Endothelial cell of umbilical vein (primary cell): Measurements from ENCODE around the gene SNX25. TPM values are rescaled to one million over a fixed set of nuclear protein-coding genes. Genes with fewer than 3 reads are reported as not detected.

Experiments
- BruUV-seq: library from RNA; stranded (reverse); fragments of 400-500 nt; replicated peaks from 2 replicates; lab custom pipeline; 2021; lab: Mats Ljungman, UMichigan
- CTCF ChIA-PET: fragments of 300-600, 350-600 bp; sonication (Branson Sonifier 250); formaldehyde crosslinking; loops from one replicate; lab custom pipeline; 2021; ENCODE audit warnings: antibody characterized with exemption, inconsistent platforms; lab: Charles Lee
- POLR2A ChIA-PET: fragments of 300-600, 350-600 bp; sonication (Branson Sonifier 250); formaldehyde crosslinking; loops from one replicate; lab custom pipeline; 2021; ENCODE audit warnings: antibody characterized with exemption, inconsistent platforms; lab: Charles Lee
- DNase-seq: peaks from one replicate; pipeline ENCODE4 v3.0.0-alpha.2; 2011; ENCODE audit warnings: low read depth, low spot score
- FAIRE-seq: peaks from 2 replicates; lab custom pipeline; 2011; peaks lifted over from hg19 to GRCh38; lab: Jason Lieb, UNC
- H2AFZ ChIP-seq: 2 replicates; pipeline ENCODE4 v1.6.0; 2012; ENCODE audit warnings: low read depth, low read length, control low read depth, inconsistent platforms
- H3K27ac ChIP-seq: 2 replicates; pipeline ENCODE4 v1.5.1; 2011; ENCODE audit warnings: low read depth, mild to moderate bottlenecking, control low read depth, low read length, moderate library complexity; ENCODE audit not compliant: insufficient read depth
- H3K27me3 ChIP-seq, 2 experiments: 2 replicates each; pipeline versions ENCODE4 v1.6.0 to v1.6.1; 2011; ENCODE audit warnings: low read length in 2 of 2, mixed read lengths in 1 of 2; ENCODE audit not compliant: control insufficient read depth in 2 of 2, insufficient read depth in 2 of 2
- H3K36me3 ChIP-seq, 2 experiments: 2 replicates in 1 of 2; 3 replicates in 1 of 2; pipeline ENCODE4 v1.5.1; 2011; ENCODE audit warnings: low read length in 2 of 2, mild to moderate bottlenecking in 1 of 2, moderate library complexity in 1 of 2; ENCODE audit not compliant: control insufficient read depth in 2 of 2, insufficient read depth in 2 of 2; ENCODE audit errors: extremely low read depth in 1 of 2
- H3K4me1 ChIP-seq: 3 replicates; pipeline ENCODE4 v1.5.1; 2011; ENCODE audit warnings: mild to moderate bottlenecking, low read length; ENCODE audit not compliant: control insufficient read depth, insufficient read depth; ENCODE audit errors: extremely low read depth
- H3K4me2 ChIP-seq: 2 replicates; pipeline ENCODE4 v1.6.1; 2011; ENCODE audit warnings: low read length, control low read depth, mixed read lengths; ENCODE audit not compliant: insufficient read depth
- H3K4me3 ChIP-seq, 3 experiments: fragments of 200-600 bp in 1 of 3; sonication (generic), shearing (Covaris generic) in 1 of 3; replicated peaks in 1 of 3; 2 replicates each; pipeline ENCODE4 v1.5.1; 2011 to 2016; ENCODE audit warnings: control low read depth in 3 of 3, low read length in 3 of 3, mild to moderate bottlenecking in 2 of 3, inconsistent platforms in 1 of 3, low read depth in 1 of 3, moderate library complexity in 1 of 3; ENCODE audit not compliant: insufficient read depth in 1 of 3
- H3K79me2 ChIP-seq: 2 replicates; pipeline ENCODE4 v1.6.0; 2012; ENCODE audit warnings: low read length, inconsistent platforms; ENCODE audit not compliant: control insufficient read depth, insufficient read depth
- H3K9ac ChIP-seq: replicated peaks from 2 replicates; pipeline ENCODE3; 2011; ENCODE audit warnings: low read length, control low read depth; ENCODE audit not compliant: insufficient read depth; ENCODE audit errors: extremely low read depth
- H3K9me1 ChIP-seq: replicated peaks from 3 replicates; pipeline ENCODE4 v1.6.0; 2011; ENCODE audit warnings: mild to moderate bottlenecking, low read length; ENCODE audit not compliant: control insufficient read depth, insufficient read depth; ENCODE audit errors: extremely low read depth
- H3K9me3 ChIP-seq: replicated peaks from 2 replicates; pipeline ENCODE4 v1.5.1; 2012; ENCODE audit warnings: low read length, inconsistent platforms; ENCODE audit not compliant: control insufficient read depth, insufficient read depth
- H4K20me1 ChIP-seq: replicated peaks from 2 replicates; pipeline ENCODE3; 2011; ENCODE audit warnings: mild to moderate bottlenecking, low read length; ENCODE audit not compliant: control insufficient read depth, insufficient read depth; ENCODE audit errors: extremely low read depth
- EZH2 ChIP-seq: IDR thresholded peaks from 2 replicates; pipeline ENCODE4 v1.6.1; 2012; ENCODE audit warnings: borderline replicate concordance, low read depth, mild to moderate bottlenecking, moderate library complexity, low read length, inconsistent platforms; ENCODE audit not compliant: severe bottlenecking
- FOS ChIP-seq: IDR thresholded peaks from 2 replicates; pipeline ENCODE4 v1.6.1; 2011; ENCODE audit warnings: mild to moderate bottlenecking, low read length, moderate library complexity, borderline replicate concordance; ENCODE audit not compliant: insufficient read depth
- GATA2 ChIP-seq: IDR thresholded peaks from 2 replicates; pipeline ENCODE4 v1.7.0; 2011; ENCODE audit warnings: low read depth, mild to moderate bottlenecking, moderate library complexity, mixed read lengths, low read length; ENCODE audit not compliant: insufficient read length, insufficient read depth
- JUN ChIP-seq: IDR thresholded peaks from 2 replicates; pipeline ENCODE4 v1.6.1; 2011; ENCODE audit warnings: borderline replicate concordance, low read depth; ENCODE audit not compliant: insufficient read length, insufficient read depth
- MYC ChIP-seq: IDR thresholded peaks from one replicate; pipeline ENCODE4 v1.6.1; 2011; ENCODE audit warnings: mild to moderate bottlenecking, low read depth, low read length
- POLR2A ChIP-seq: IDR thresholded peaks from 2 replicates; pipeline ENCODE4 v1.6.1; 2012; ENCODE audit warnings: low read depth, mild to moderate bottlenecking, control low read depth, low read length
- POLR2AphosphoS5 ChIP-seq: IDR thresholded peaks from 2 replicates; pipeline ENCODE4 v1.6.1; 2012; ENCODE audit warnings: low read depth, mild to moderate bottlenecking, control low read depth, low read length, moderate library complexity; ENCODE audit not compliant: insufficient read depth
- dilution Hi-C: fragments of 300-500 bp; cut with MboI; formaldehyde crosslinking; loops from one replicate; pipeline ENCODE4 v1.15.0; 2019; ENCODE audit warnings: low sequenced_read_pairs; ENCODE audit not compliant: extremely low pct_ligation_motif_present
- intact Hi-C: fragments of 100-400 bp; cut with micrococcal nuclease; formaldehyde crosslinking; loops from one replicate; pipeline ENCODE4 v1.10.0; 2022
- polyA plus RNA-seq, 4 experiments: library from polyadenylated mRNA; depleted of rRNA in 3 of 4; stranded (reverse) in 3 of 4; unstranded in 1 of 4; fragments of >200 nt; gene quantifications; 2 replicates each; pipeline versions ENCODE4 v1.2.1 to v1.2.3, GENCODE V29; 2011 to 2012; ENCODE audit warnings: missing spikeins in 1 of 4
- total RNA-seq: library from RNA; stranded (reverse); gene quantifications from 2 replicates; pipeline ENCODE4 v1.2.3, GENCODE V29; 2021
- TF ChIP-seq, protein P1 (sequence below): IDR thresholded peaks from 2 replicates; pipeline ENCODE4 v1.6.1; 2011; ENCODE audit not compliant: insufficient read depth, insufficient read length
- TF ChIP-seq, protein P2 (sequence below), 2 donors: IDR thresholded peaks; 1 replicate in 1 of 2; 2 replicates in 1 of 2; pipeline ENCODE4 v1.5.1; 2011; ENCODE audit warnings: low read length in 2 of 2, mild to moderate bottlenecking in 2 of 2, moderate library complexity in 2 of 2, control low read depth in 1 of 2, inconsistent platforms in 1 of 2, low read depth in 1 of 2; ENCODE audit not compliant: insufficient read depth in 1 of 2; ENCODE audit errors: extremely low read depth in 1 of 2

The SNX25 gene
- total and polyA plus RNA-seq, 2 donors (not counting 3 experiments of a cell fraction or from before 2014, with no cell fraction given) = 6.6 to 16.1 TPM

DNA sequence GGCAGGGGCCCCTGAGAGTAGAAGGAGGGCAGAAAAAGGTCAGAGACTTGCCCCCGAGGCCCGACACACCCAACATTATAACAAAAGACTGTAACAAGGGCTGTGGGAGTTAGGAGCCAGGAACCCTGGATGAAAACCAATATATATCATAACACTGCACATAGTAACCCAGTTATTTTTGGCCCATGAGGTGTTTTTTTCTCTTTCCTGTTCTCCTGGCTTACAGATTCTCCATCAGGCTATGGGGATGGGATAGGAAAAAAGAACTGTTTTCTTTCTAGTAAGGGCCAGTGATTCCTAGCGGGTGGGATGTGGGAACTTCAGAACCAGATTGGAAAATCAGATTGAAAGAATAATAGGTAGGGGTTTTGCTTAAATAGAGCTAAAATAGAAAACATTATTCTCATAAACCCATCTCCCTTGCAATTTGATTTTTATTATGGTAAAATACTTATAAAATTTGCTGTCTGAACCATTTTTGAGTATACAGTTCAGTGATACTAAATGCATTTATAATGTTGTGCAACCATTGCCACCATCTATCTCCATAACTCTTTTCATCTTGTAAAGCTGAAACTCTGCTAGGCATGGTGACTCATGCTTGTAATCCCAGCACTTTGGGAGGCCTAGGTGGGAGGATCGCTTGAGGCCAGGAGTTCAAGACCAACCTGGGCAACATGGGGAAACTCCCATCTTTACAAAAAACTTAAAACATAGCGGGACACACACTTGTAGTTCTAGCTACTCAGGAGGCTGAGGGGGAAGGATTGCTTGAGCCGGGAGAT lies 33.5 kb downstream of the SNX25 start:
- no TSS peak for BruUV-seq
- Histone ChIP-seq H2AFZ (no peak overlapping the region), H3K4me1 (no peaks in the 10 kb centered on the region), H3K27ac (no peak overlapping the region), H3K36me3 (no peaks in the 10 kb centered on the region), H3K9me1 (no peaks in the 10 kb centered on the region), H3K9ac (no peak overlapping the region), H3K79me2 (peaks cover 9% of the 10 kb centered on the region), H4K20me1 (no peaks in the 10 kb centered on the region), H3K27me3 (no peaks in the 10 kb centered on the region), H3K4me2 (no peak overlapping the region), H3K4me3 (no peak overlapping the region), H3K9me3 (peaks cover 2% of the 10 kb centered on the region)
- TF ChIP-seq FOS = no peak
- no peak for TF ChIP-seq GATA2
- TF ChIP-seq MYC = no peak
- TF ChIP-seq, protein P1, sequence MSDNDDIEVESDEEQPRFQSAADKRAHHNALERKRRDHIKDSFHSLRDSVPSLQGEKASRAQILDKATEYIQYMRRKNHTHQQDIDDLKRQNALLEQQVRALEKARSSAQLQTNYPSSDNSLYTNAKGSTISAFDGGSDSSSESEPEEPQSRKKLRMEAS = no peak
- TF ChIP-seq POLR2AphosphoS5 = no peak
- no peak for TF ChIP-seq POLR2A
- no peak for TF ChIP-seq JUN
- TF ChIP-seq, protein P2, sequence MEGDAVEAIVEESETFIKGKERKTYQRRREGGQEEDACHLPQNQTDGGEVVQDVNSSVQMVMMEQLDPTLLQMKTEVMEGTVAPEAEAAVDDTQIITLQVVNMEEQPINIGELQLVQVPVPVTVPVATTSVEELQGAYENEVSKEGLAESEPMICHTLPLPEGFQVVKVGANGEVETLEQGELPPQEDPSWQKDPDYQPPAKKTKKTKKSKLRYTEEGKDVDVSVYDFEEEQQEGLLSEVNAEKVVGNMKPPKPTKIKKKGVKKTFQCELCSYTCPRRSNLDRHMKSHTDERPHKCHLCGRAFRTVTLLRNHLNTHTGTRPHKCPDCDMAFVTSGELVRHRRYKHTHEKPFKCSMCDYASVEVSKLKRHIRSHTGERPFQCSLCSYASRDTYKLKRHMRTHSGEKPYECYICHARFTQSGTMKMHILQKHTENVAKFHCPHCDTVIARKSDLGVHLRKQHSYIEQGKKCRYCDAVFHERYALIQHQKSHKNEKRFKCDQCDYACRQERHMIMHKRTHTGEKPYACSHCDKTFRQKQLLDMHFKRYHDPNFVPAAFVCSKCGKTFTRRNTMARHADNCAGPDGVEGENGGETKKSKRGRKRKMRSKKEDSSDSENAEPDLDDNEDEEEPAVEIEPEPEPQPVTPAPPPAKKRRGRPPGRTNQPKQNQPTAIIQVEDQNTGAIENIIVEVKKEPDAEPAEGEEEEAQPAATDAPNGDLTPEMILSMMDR (IDR thresholded peaks at IDR 0.05; ENCODE audit: extremely low read depth in 1 of 2, insufficient read depth in 1 of 2, low read depth in 1 of 2, low read length in 2 of 2) = no peak
- TF ChIP-seq EZH2 = no peak
- peak; percentile 57 for DNase-seq
- intact Hi-C loops = no loop called here
- ChIA-PET POLR2A (no interaction called here), CTCF (interaction anchor here (1.0 to 1.6 kb wide), 2 partner anchors 11 to 18 kb away, joined by 3 read pairs; no protein-coding TSS in a partner anchor)
- dilution Hi-C loops = no loop called here
- peak; percentile 31 for FAIRE-seq
